ENCODE results near the gene OR10A4.

- no peak for TF ChIP-seq CEBPB (IDR thresholded peaks at IDR 0.05; ENCODE audit: low read depth, low read length)
- TF ChIP-seq CTCF (conservative IDR thresholded peaks at IDR 0.05; ENCODE audit: low read depth, low read length): no peak
- TF ChIP-seq MAZ (IDR thresholded peaks at IDR 0.05; ENCODE audit: borderline replicate concordance, low read depth, low read length): no peak
- TF ChIP-seq MXI1 (IDR thresholded peaks at IDR 0.05; ENCODE audit: borderline replicate concordance, low read depth, low read length): no peak
- no peak for TF ChIP-seq POLR2A (IDR thresholded peaks at IDR 0.05; ENCODE audit: low read depth, low read length)
- TF ChIP-seq RFX5 (IDR thresholded peaks at IDR 0.05; ENCODE audit: low read depth, low read length): no peak
- TF ChIP-seq MAFK (IDR thresholded peaks at IDR 0.05; ENCODE audit: low read depth, low read length): no peak
- no peak for TF ChIP-seq BHLHE40 (IDR thresholded peaks at IDR 0.05; ENCODE audit: low read depth, low read length)
- no peak for TF ChIP-seq RAD21 (IDR thresholded peaks at IDR 0.05; ENCODE audit: low read length)
- no peak for TF ChIP-seq RCOR1 (IDR thresholded peaks at IDR 0.05; ENCODE audit: insufficient replicate concordance, low read length)
- TF ChIP-seq, protein P1, sequence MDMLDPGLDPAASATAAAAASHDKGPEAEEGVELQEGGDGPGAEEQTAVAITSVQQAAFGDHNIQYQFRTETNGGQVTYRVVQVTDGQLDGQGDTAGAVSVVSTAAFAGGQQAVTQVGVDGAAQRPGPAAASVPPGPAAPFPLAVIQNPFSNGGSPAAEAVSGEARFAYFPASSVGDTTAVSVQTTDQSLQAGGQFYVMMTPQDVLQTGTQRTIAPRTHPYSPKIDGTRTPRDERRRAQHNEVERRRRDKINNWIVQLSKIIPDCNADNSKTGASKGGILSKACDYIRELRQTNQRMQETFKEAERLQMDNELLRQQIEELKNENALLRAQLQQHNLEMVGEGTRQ (IDR thresholded peaks at IDR 0.05; ENCODE audit: low read depth, low read length): no peak
- no peak for TF ChIP-seq SMC3 (IDR thresholded peaks at IDR 0.05; ENCODE audit: low read depth, low read length)
Measured at GRCh38 chr11:6892400-6892799, 16.0 kb downstream of the OR10A4 start, which contains the start of gene OR2D2.

Measured in IMR-90 (cell line).